ENCODE measurements around the gene KLF7. TPM values are rescaled to one million over a fixed set of nuclear protein-coding genes. Genes with fewer than 3 reads are reported as not detected.

KLF7 gene
- total RNA-seq, 1 experiment from 2014 or later = 15.4 TPM

GRCh38 chr2:207035875-207036274, 129.9 kb downstream of the KLF7 start:
- H3K9ac ChIP-seq (ENCODE audit: low read length) = no peak overlapping the region
- H4K20me1 ChIP-seq (ENCODE audit: insufficient read depth) = no peaks in the 10 kb centered on the region
- ChIA-PET CTCF (no interaction called here), RAD21 (ENCODE audit: low non-redundant PET in 1 of 2, low total read pairs in 2 of 2, uncharacterized antibody in 2 of 2, unreplicated experiment in 2 of 2) (no interaction called here), POLR2A (no interaction called here)
- no peaks in the 10 kb centered on the region for H3K9me2 ChIP-seq (ENCODE audit: insufficient read depth)
- TF ChIP-seq POLR2AphosphoS5 (IDR thresholded peaks at IDR 0.05; ENCODE audit: low read depth, low read length) = no peak
- no peak for TF ChIP-seq YY1 (IDR thresholded peaks at IDR 0.05; ENCODE audit: extremely low read depth, insufficient replicate concordance, low read depth, low read length)
- no peak for TF ChIP-seq TCF7L2 (IDR thresholded peaks at IDR 0.05; ENCODE audit: borderline replicate concordance, extremely low read depth, insufficient read depth, insufficient read length)
- TF ChIP-seq ATF3 (IDR thresholded peaks at IDR 0.05) = no peak
- no peak for TF ChIP-seq SRF (IDR thresholded peaks at IDR 0.05; ENCODE audit: low read depth)
- no peak for TF ChIP-seq CBX3 (IDR thresholded peaks at IDR 0.05; ENCODE audit: low read depth)
- no peak for TF ChIP-seq CEBPB (IDR thresholded peaks at IDR 0.05; ENCODE audit: low read depth)
- no peak for TF ChIP-seq ELF1 (IDR thresholded peaks at IDR 0.05; ENCODE audit: borderline replicate concordance, low read depth)
- no peak for TF ChIP-seq EZH2 (IDR thresholded peaks at IDR 0.05)
- no peak for TF ChIP-seq REST (IDR thresholded peaks at IDR 0.05; ENCODE audit: low read depth)
- no peak for TF ChIP-seq RAD21 (IDR thresholded peaks at IDR 0.05; ENCODE audit: low read depth)
- ATAC-seq = no peak
- no peaks in the 10 kb centered on the region for H3K27me3 ChIP-seq (ENCODE audit: insufficient read depth, low read length)
- H3K4me3 ChIP-seq (replicated peaks in 1 of 2; ENCODE audit: low read depth in 1 of 2, low read length in 2 of 2) = no peak overlapping the region
- no peaks in the 10 kb centered on the region for H3K79me2 ChIP-seq (ENCODE audit: insufficient read depth, low read length)
- H3K27ac ChIP-seq (ENCODE audit: low read depth, low read length) = no peak overlapping the region
- intact Hi-C loops (cut with micrococcal nuclease) = no loop called here
- H2AFZ ChIP-seq (ENCODE audit: low read depth, low read length, poor library complexity, severe bottlenecking) = no peak overlapping the region
- no peaks in the 10 kb centered on the region for H3K36me3 ChIP-seq (ENCODE audit: control insufficient read depth in 1 of 2, insufficient read depth in 2 of 2, low read length in 2 of 2)
- H3K9me3 ChIP-seq (ENCODE audit: control insufficient read depth in 1 of 2, insufficient read depth in 1 of 2, low read depth in 1 of 2, low read length in 2 of 2) = no peaks in the 10 kb centered on the region
- no peak for DNase-seq (ENCODE audit: low read depth, low spot score)
- no peak overlapping the region for H3K4me2 ChIP-seq (ENCODE audit: low read length)
- no TSS peak for BruUV-seq (replicated peaks)
- no peaks in the 10 kb centered on the region for H3K4me1 ChIP-seq (ENCODE audit: control insufficient read depth in 1 of 2, insufficient read depth in 2 of 2, low read length in 2 of 2)
